Epithelial cell of esophagus (primary cell): Measurements from ENCODE around the gene IFNE.

Experiments
- DNase-seq: peaks from one replicate; pipeline ENCODE4 v3.0.0; 2010; ENCODE audit warnings: low read depth
- H3K4me3 ChIP-seq: 2 replicates; pipeline ENCODE4 v1.5.1; 2011; ENCODE audit warnings: mild to moderate bottlenecking, low read length, control low read depth
- TF ChIP-seq, protein P1 (sequence below): IDR thresholded peaks from 2 replicates; pipeline ENCODE4 v1.5.1; 2011; ENCODE audit warnings: low read depth, mild to moderate bottlenecking, low read length, control low read depth, inconsistent platforms; ENCODE audit not compliant: insufficient read depth; ENCODE audit errors: missing control alignments

The IFNE gene

GRCh38 chr9:21465859-21466518, 16.1 kb downstream of the IFNE start:
- DNase-seq: peak; percentile 46

DNA sequence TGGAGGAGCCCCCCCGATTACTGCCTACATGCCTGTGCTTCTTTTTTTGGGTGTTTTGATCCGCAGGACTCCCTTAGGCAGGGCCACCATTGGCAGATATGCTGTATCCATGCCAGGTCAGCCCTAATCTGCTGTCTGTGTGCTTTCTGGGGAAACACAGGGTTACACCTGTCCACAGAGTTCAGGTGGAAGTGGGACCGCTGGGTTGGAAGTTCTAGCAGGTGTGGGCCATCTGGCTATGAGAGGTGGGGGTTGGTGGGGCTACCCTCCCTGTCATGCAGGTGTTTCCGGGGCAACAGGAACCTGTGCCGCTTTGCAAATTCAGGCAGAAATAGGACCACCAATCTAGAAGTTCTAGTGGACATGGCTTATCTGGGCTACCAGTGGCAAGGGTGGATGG, 17.0 kb downstream of the IFNE start:
- TF ChIP-seq, protein P1, sequence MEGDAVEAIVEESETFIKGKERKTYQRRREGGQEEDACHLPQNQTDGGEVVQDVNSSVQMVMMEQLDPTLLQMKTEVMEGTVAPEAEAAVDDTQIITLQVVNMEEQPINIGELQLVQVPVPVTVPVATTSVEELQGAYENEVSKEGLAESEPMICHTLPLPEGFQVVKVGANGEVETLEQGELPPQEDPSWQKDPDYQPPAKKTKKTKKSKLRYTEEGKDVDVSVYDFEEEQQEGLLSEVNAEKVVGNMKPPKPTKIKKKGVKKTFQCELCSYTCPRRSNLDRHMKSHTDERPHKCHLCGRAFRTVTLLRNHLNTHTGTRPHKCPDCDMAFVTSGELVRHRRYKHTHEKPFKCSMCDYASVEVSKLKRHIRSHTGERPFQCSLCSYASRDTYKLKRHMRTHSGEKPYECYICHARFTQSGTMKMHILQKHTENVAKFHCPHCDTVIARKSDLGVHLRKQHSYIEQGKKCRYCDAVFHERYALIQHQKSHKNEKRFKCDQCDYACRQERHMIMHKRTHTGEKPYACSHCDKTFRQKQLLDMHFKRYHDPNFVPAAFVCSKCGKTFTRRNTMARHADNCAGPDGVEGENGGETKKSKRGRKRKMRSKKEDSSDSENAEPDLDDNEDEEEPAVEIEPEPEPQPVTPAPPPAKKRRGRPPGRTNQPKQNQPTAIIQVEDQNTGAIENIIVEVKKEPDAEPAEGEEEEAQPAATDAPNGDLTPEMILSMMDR: no peak
- no peak overlapping the region for H3K4me3 ChIP-seq
- no peak for DNase-seq

More at GRCh38 chr9:21465859-21466518, 16.1 kb downstream of the IFNE start:
- TF ChIP-seq, protein P1: peak; percentile 50
- no peak overlapping the region for H3K4me3 ChIP-seq

DNA sequence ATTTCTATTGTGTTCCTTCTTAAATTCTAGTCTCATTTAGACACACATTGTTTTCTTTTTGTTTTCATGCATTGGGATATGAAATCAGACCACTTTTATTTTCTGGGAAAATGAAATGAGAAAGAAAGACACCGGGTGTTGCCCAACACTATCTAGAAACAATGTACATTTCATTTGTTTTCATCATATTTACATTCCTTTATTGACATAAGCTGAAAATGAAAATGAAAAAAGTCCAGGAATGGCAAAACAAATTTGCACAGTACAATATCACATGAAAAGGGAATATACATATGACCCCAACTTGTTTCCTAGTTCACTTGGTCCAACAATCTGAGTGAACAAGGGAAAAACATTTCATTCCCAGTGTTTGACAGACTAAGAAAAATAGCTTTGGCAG, 20.7 kb downstream of the IFNE start:
- H3K4me3 ChIP-seq: no peak overlapping the region
- no peak for DNase-seq
- TF ChIP-seq, protein P1: no peak

DNA sequence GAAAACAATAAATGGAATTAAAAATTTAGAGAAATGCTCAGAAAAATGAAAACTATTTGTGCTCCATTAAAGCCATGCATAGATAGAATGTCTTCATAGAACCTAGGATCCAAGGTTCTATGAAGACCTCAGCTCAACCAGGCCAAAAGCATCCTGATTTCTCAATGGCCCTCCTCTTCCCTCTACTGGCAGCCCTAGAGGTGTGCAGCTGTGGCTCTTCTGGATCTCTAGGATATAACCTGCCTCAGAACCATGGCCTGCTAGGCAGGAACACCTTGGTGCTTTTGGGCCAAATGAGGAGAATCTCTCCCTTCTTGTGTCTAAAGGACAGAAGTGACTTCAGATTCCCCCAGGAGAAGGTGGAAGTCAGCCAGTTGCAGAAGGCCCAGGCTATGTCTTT, 26.8 kb downstream of the IFNE start:
- TF ChIP-seq, protein P1: peak; percentile 80
- peak; percentile 40 for DNase-seq
- H3K4me3 ChIP-seq: no peak overlapping the region

- DNase-seq: peak; percentile 40
- TF ChIP-seq, protein P1: no peak
- H3K4me3 ChIP-seq: no peak overlapping the region
These were observed 28.0 kb downstream of the IFNE start for GRCh38 chr9:21454149-21454548.

DNA sequence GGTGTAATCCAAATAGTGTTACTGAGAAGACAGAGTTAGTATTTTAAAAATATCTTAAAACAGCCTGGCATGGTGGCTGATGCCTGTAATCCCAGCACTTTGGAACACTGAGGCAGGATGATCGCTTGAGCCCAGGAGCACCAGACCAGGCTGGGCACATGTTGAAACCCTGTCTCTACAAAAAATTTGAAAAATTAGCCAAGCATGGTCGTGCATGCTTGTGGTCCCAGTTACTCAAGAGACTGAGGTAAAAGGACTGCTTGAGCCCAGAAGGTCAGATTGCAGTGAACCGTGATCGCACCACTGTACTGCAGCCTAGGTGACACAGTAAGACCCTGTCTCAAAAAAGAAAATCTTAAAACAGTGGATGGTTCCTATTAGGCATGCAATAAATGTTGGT, 29.4 kb downstream of the IFNE start:
- DNase-seq: no peak
- no peak overlapping the region for H3K4me3 ChIP-seq
- TF ChIP-seq, protein P1: no peak
